ENCODE measurements around the gene SERPINA5.

DNA sequence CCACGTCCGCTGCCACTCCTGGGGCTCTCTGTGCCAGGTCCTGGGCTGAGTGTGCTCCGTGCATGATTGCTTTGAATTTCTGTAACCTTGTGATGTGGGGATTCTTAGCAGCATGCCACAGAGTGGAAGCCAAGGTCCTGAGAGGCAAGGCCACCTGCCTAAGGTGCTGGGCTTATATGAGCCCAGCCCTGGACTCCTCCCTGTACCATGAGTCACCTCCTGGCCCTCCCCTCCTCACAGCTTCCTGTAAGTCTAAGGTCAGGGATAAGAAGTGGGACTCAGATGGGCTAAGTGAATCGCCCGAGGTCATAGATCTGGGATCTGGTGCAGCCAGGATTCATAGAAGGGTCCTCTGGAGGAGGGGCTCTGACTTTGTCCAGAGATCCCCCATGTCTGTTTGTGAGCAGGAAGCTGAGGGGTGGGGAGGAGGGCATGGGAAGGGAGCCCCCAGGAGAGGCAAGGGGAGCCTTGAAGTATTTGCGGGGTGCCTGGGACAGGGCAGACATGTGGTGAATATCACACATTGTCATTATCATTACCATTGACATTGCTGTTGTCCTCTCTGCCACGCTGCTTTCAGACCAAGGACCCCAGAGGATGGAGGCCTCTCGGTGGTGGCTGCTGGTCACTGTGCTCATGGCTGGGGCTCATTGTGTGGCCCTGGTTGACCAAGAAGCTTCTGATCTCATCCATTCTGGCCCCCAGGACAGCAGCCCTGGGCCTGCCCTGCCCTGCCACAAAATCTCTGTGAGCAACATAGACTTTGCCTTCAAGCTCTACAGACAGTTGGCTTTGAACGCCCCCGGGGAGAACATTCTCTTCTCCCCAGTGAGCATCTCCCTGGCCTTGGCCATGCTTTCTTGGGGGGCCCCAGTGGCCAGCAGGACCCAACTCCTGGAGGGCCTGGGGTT lies 59.8 kb downstream of the SERPINA5 start:
- TF ChIP-seq, protein P1, sequence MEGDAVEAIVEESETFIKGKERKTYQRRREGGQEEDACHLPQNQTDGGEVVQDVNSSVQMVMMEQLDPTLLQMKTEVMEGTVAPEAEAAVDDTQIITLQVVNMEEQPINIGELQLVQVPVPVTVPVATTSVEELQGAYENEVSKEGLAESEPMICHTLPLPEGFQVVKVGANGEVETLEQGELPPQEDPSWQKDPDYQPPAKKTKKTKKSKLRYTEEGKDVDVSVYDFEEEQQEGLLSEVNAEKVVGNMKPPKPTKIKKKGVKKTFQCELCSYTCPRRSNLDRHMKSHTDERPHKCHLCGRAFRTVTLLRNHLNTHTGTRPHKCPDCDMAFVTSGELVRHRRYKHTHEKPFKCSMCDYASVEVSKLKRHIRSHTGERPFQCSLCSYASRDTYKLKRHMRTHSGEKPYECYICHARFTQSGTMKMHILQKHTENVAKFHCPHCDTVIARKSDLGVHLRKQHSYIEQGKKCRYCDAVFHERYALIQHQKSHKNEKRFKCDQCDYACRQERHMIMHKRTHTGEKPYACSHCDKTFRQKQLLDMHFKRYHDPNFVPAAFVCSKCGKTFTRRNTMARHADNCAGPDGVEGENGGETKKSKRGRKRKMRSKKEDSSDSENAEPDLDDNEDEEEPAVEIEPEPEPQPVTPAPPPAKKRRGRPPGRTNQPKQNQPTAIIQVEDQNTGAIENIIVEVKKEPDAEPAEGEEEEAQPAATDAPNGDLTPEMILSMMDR (IDR thresholded peaks at IDR 0.05): no peak
- TF ChIP-seq EZH2phosphoT487 (IDR thresholded peaks at IDR 0.05): no peak
- no peak for TF ChIP-seq EZH2 (IDR thresholded peaks at IDR 0.05)
